B cell (primary cell): ENCODE data around the gene EHBP1. TPM values are rescaled to one million over a fixed set of nuclear protein-coding genes. Genes with fewer than 3 reads are reported as not detected.

Experiments
- ATAC-seq: fragments of 200-7000 bp; cut with Tn5 transposase; one replicate; pipeline ENCODE4 v1.10.0; 2021; ENCODE audit warnings: low read depth, mild to moderate bottlenecking, moderate number of reproducible peaks, moderate library complexity
- CTCF ChIA-PET: fragments of 350-600 bp; sonication (Branson Sonifier 250); formaldehyde crosslinking; loops from one replicate; lab custom pipeline; 2021; ENCODE audit warnings: antibody characterized with exemption, inconsistent platforms; lab: Charles Lee
- POLR2A ChIA-PET: fragments of 350-600 bp; sonication (Branson Sonifier 250); formaldehyde crosslinking; loops from one replicate; lab custom pipeline; 2021; ENCODE audit warnings: antibody characterized with exemption; lab: Charles Lee
- DNase-seq: peaks from one replicate; pipeline ENCODE4 v3.0.0; 2013
- H2AFZ ChIP-seq: 2 replicates; pipeline ENCODE4 v1.6.1; 2012; ENCODE audit warnings: mild to moderate bottlenecking, low read depth, low read length; ENCODE audit not compliant: insufficient read depth, poor library complexity, severe bottlenecking
- H3K27ac ChIP-seq, 2 donors: 1 replicate in 1 of 2; 2 replicates in 1 of 2; pipeline ENCODE4 v1.5.1; 2012 to 2013; ENCODE audit warnings: low read length in 2 of 2, mild to moderate bottlenecking in 2 of 2, moderate library complexity in 1 of 2
- H3K27me3 ChIP-seq, 4 experiments: fragments of 200-600 bp in 1 of 4; sonication (generic) in 1 of 4; replicated peaks in 1 of 4; 1 replicate in 2 of 4; 2 replicates in 2 of 4; pipeline versions ENCODE4 v1.6.1 to v1.7.0; 2013 to 2016; ENCODE audit warnings: low read length in 3 of 4, mild to moderate bottlenecking in 2 of 4, mixed read lengths in 1 of 4, moderate library complexity in 1 of 4; ENCODE audit not compliant: insufficient read depth in 4 of 4, control insufficient read depth in 3 of 4; ENCODE audit errors: control extremely low read depth in 1 of 4
- H3K36me3 ChIP-seq, 2 experiments: replicated peaks in 1 of 2; 1 replicate in 1 of 2; 2 replicates in 1 of 2; pipeline versions ENCODE4 v1.6.1 to v1.7.1; 2013; ENCODE audit warnings: low read length in 1 of 2; ENCODE audit not compliant: insufficient read depth in 2 of 2, control insufficient read depth in 1 of 2; ENCODE audit errors: control extremely low read depth in 1 of 2, extremely low read depth in 1 of 2
- H3K4me1 ChIP-seq, 2 donors: fragments of 200-600 bp in 1 of 2; sonication (generic) in 1 of 2; 1 replicate in 1 of 2; 2 replicates in 1 of 2; pipeline versions ENCODE4 v1.5.1 to v1.6.1; 2013 to 2017; ENCODE audit warnings: low read length in 2 of 2; ENCODE audit not compliant: control insufficient read depth in 2 of 2, insufficient read depth in 2 of 2
- H3K4me2 ChIP-seq: replicated peaks from 2 replicates; pipeline ENCODE3; 2012; ENCODE audit warnings: mild to moderate bottlenecking, low read depth, low read length; ENCODE audit not compliant: poor library complexity, severe bottlenecking
- H3K4me3 ChIP-seq, 5 experiments: fragments of 200-600 bp in 1 of 5; sonication (generic) in 1 of 5; 1 replicate in 3 of 5; 2 replicates in 2 of 5; pipeline versions ENCODE4 v1.5.1 to v1.7.0; 2011 to 2016; ENCODE audit warnings: low read length in 4 of 5, mild to moderate bottlenecking in 4 of 5, low read depth in 2 of 5, control low read depth in 1 of 5, moderate library complexity in 1 of 5; ENCODE audit not compliant: insufficient read depth in 1 of 5; ENCODE audit errors: control extremely low read depth in 1 of 5, extremely low read depth in 1 of 5
- H3K79me2 ChIP-seq: fragments of 200-600 bp; sonication (generic); one replicate; pipeline ENCODE4 v1.6.0; 2016; ENCODE audit warnings: low read length; ENCODE audit not compliant: control insufficient read depth, insufficient read depth
- H3K9ac ChIP-seq: fragments of 200-600 bp; sonication (generic); 2 replicates; pipeline ENCODE4 v1.6.1; 2017; ENCODE audit warnings: mild to moderate bottlenecking, low read length, moderate library complexity
- H3K9me3 ChIP-seq, 3 donors: one replicate each; pipeline versions ENCODE4 v1.6.1 to v1.7.1; 2013; ENCODE audit warnings: low read length in 2 of 3; ENCODE audit not compliant: control insufficient read depth in 2 of 3, insufficient read depth in 1 of 3; ENCODE audit errors: control extremely low read depth in 1 of 3
- H4K20me1 ChIP-seq: 2 replicates; pipeline ENCODE4 v1.6.0; 2012; ENCODE audit warnings: mild to moderate bottlenecking, low read length; ENCODE audit not compliant: insufficient read depth, control insufficient read depth, poor library complexity, severe bottlenecking
- H3K27ac Mint-ChIP-seq: one replicate; pipeline ENCODE4 v1.8.0; 2021; ENCODE audit warnings: mixed read lengths
- H3K27me3 Mint-ChIP-seq: one replicate; pipeline ENCODE4 v1.8.0; 2021; ENCODE audit warnings: mixed read lengths
- H3K4me1 Mint-ChIP-seq: one replicate; pipeline ENCODE4 v1.8.0; 2021; ENCODE audit warnings: mixed read lengths
- H3K4me3 Mint-ChIP-seq: one replicate; pipeline ENCODE4 v1.8.0; 2021; ENCODE audit warnings: mixed read lengths
- H3K9me3 Mint-ChIP-seq: one replicate; pipeline ENCODE4 v1.8.0; 2022; ENCODE audit warnings: mixed read lengths; ENCODE audit not compliant: insufficient read depth
- EZH2 ChIP-seq: IDR thresholded peaks from 2 replicates; pipeline ENCODE4 v1.6.1; 2012; ENCODE audit warnings: borderline replicate concordance, low read depth, mild to moderate bottlenecking, moderate library complexity, low read length; ENCODE audit not compliant: insufficient read depth, poor library complexity, severe bottlenecking
- WGBS: methylation state at CpG from one replicate; pipeline ENCODE4 v1.1.5; 2013; ENCODE audit warnings: missing lambda C conversion rate; ENCODE audit not compliant: insufficient coverage; 5-methylcytosine and 5-hydroxymethylcytosine counted together
- intact Hi-C: fragments of 100-400 bp; cut with micrococcal nuclease; formaldehyde crosslinking; loops from one replicate; pipeline ENCODE4 v1.10.0; 2022
- polyA plus RNA-seq: library from polyadenylated mRNA; depleted of rRNA; stranded (reverse); fragments of >200 nt; gene quantifications from 2 replicates; pipeline ENCODE4 v1.2.3, GENCODE V29; 2012
- total RNA-seq, 2 donors: library from RNA; stranded (reverse); fragments of 120-200 nt in 1 of 2; gene quantifications; 1 replicate in 1 of 2; 2 replicates in 1 of 2; pipeline versions ENCODE4 v1.2.3 to v1.2.4, GENCODE V29; 2013 to 2022
- TF ChIP-seq, protein P1 (sequence below): fragments of 200-600 bp; IDR thresholded peaks from one replicate; pipeline ENCODE4 v1.8.0; 2022; ENCODE audit warnings: antibody characterized with exemption, mild to moderate bottlenecking

The EHBP1 gene
- total and polyA plus RNA-seq, 2 donors (not counting 1 experiment from before 2014, with no cell fraction given), result 8.8 to 34.7 TPM

GRCh38 chr2:62743506-62743905, 38.0 kb downstream of the EHBP1 start:
- no peaks in the 10 kb centered on the region for H3K9me3 Mint-ChIP-seq
- TF ChIP-seq, protein P1, sequence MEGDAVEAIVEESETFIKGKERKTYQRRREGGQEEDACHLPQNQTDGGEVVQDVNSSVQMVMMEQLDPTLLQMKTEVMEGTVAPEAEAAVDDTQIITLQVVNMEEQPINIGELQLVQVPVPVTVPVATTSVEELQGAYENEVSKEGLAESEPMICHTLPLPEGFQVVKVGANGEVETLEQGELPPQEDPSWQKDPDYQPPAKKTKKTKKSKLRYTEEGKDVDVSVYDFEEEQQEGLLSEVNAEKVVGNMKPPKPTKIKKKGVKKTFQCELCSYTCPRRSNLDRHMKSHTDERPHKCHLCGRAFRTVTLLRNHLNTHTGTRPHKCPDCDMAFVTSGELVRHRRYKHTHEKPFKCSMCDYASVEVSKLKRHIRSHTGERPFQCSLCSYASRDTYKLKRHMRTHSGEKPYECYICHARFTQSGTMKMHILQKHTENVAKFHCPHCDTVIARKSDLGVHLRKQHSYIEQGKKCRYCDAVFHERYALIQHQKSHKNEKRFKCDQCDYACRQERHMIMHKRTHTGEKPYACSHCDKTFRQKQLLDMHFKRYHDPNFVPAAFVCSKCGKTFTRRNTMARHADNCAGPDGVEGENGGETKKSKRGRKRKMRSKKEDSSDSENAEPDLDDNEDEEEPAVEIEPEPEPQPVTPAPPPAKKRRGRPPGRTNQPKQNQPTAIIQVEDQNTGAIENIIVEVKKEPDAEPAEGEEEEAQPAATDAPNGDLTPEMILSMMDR, result no peak
- no peak for TF ChIP-seq EZH2
- Histone ChIP-seq H3K79me2 (peaks cover 3% of the 10 kb centered on the region), H4K20me1 (peaks cover 4% of the 10 kb centered on the region), H3K9ac (no peak overlapping the region), H3K27ac (no peak overlapping the region), H3K4me1 (peaks cover 0 to 10% of the 10 kb centered on the region in 2 donors), H2AFZ (no peak overlapping the region), H3K36me3 (no peaks in the 10 kb centered on the region), H3K27me3 (no peaks in the 10 kb centered on the region), H3K4me3 (no peak overlapping the region), H3K9me3 (no peaks in the 10 kb centered on the region), H3K4me2 (no peak overlapping the region)
- POLR2A ChIA-PET, result no interaction called here
- H3K4me3 Mint-ChIP-seq, result no peak overlapping the region
- no peak overlapping the region for H3K27ac Mint-ChIP-seq
- H3K4me1 Mint-ChIP-seq, result peaks cover 29% of the 10 kb centered on the region
- no peaks in the 10 kb centered on the region for H3K27me3 Mint-ChIP-seq
- intact Hi-C loops, result no loop called here
- CTCF ChIA-PET, result no interaction called here
- no peak for DNase-seq
- no peak for ATAC-seq
- WGBS, result 100% methylated on average over 2 of the region's 2 CpGs

GRCh38 chr2:62744603-62745002, 39.1 kb downstream of the EHBP1 start:
- peaks cover 3% of the 10 kb centered on the region for H3K79me2 ChIP-seq
- no peaks in the 10 kb centered on the region for H3K36me3 ChIP-seq
- no peak overlapping the region for H3K9ac ChIP-seq
- H3K4me3 ChIP-seq, result no peak overlapping the region
- CTCF ChIA-PET, result no interaction called here
- no peaks in the 10 kb centered on the region for H3K9me3 Mint-ChIP-seq
- peaks cover 25% of the 10 kb centered on the region for H3K4me1 Mint-ChIP-seq
- peaks cover 4% of the 10 kb centered on the region for H4K20me1 ChIP-seq
- WGBS, result no CpG with 5 or more reads among the region's 3 CpGs
- no peak overlapping the region for H3K27ac ChIP-seq
- H3K27ac Mint-ChIP-seq, result no peak overlapping the region
- no peak overlapping the region for H3K4me3 Mint-ChIP-seq
- H3K4me1 ChIP-seq, result peaks cover 0 to 10% of the 10 kb centered on the region in 2 donors
- ATAC-seq (no peak), DNase-seq (no peak)
- no peak overlapping the region for H3K4me2 ChIP-seq
- no peaks in the 10 kb centered on the region for H3K9me3 ChIP-seq
- POLR2A ChIA-PET, result no interaction called here
- no peaks in the 10 kb centered on the region for H3K27me3 Mint-ChIP-seq
- no peak overlapping the region for H2AFZ ChIP-seq
- TF ChIP-seq EZH2, result no peak
- TF ChIP-seq, protein P1, result no peak
- intact Hi-C loops, result no loop called here
- H3K27me3 ChIP-seq, result no peaks in the 10 kb centered on the region
